Adipose tissue (tissue), 3 donors: ENCODE data around the gene CD79B. TPM values are rescaled to one million over a fixed set of nuclear protein-coding genes. Genes with fewer than 3 reads are reported as not detected.
"Not testable (repeated sequence)": the region's sequence is repeated elsewhere in the genome, so short reads cannot be mapped to it uniquely, and the experiment has no call there.

Source experiments
- H3K27ac ChIP-seq: one replicate; pipeline ENCODE4 v1.5.1; 2013; ENCODE audit warnings: low read depth, low read length
- WGBS, 3 donors: extraction: QIAGEN DNeasy Blood & Tissue Kit; methylation state at CpG; one replicate each; pipeline ENCODE4 v1.1.7; 2013; 5-methylcytosine and 5-hydroxymethylcytosine counted together
- polyA plus RNA-seq, 3 donors: library from polyadenylated mRNA; stranded (reverse); fragments of 200-250 nt; gene quantifications; one replicate each; pipeline ENCODE4 v1.2.3, GENCODE V29; 2013
- donor health status: healthy with polysubstance abuse.
- donor health status: Bipolar disorder and iron deficiency.
- donor health status: healthy.

CD79B gene
- polyA plus RNA-seq, 3 donors, result 2.7 to 6.3 (median 5.2) TPM

DNA sequence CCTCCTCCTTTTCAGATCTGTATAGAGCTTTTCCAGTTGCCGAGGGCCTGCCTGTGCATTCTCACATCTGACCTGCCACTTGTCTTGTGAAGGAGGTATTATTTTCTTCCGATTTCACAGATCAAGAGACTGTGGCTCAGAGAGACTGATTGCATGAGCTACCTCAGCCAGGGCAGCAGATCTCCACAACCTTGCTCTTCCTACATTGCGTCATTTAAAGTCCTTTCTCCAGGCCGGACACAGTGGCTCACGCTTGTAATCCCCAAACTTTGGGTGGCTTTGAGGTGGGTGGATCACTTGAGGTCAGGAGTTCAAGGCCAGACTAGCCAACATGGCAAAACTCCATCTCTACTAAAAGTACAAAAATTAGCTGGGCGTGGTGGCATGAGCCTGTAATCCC lies 12.1 kb downstream of the CD79B start:
- 80 to 85% (median 81%) methylated on average over 6 of the region's 6 CpGs for WGBS, 3 donors
- not testable (repeated sequence) for H3K27ac ChIP-seq

GRCh38 chr17:63919311-63919723 lies 12.8 kb downstream of the CD79B start:
- H3K27ac ChIP-seq, result no peak overlapping the region
- 37 to 41% (median 41%) methylated on average over 8 of the region's 8 CpGs for WGBS, 3 donors

DNA sequence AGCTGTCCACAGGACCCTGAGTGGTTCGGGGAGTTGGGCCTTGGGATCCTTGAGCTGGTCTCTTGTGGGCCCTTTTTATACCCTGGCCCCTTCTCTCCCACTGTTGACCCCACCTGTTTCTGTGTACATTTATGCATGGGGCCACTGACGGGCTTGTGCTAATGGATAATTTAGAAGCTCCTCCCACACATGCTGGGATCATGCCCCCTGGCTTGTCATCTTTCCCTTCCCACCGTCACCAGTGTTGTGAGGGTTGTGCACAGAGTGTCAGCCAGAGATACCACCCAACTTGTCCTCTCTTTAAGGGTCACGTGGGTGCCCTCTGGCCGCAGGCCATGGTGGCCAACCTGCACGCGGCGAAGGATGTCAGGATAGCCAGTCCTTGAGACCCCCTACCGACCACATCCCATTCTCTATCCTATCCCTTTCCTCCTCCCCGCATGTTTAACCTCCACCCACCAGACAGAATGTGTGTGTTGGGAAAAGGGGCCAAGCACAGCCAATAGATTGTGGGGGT lies 13.3 kb downstream of the CD79B start, which contains the start of gene GH1:
GH1 (minus strand) TSS at position 51 of the 517 bp plus-strand sequence. CDS start 63 bp downstream, outside the sequence.
- 45 to 55% (median 54%) methylated on average over 10 of the region's 10 CpGs for WGBS, 3 donors
- not testable (repeated sequence) for H3K27ac ChIP-seq

GRCh38 chr17:63918305-63918704 lies 13.8 kb downstream of the CD79B start:
- no peak overlapping the region for H3K27ac ChIP-seq
- WGBS, 3 donors, result 52 to 71% (median 71%) methylated on average over 10 of the region's 10 CpGs

DNA sequence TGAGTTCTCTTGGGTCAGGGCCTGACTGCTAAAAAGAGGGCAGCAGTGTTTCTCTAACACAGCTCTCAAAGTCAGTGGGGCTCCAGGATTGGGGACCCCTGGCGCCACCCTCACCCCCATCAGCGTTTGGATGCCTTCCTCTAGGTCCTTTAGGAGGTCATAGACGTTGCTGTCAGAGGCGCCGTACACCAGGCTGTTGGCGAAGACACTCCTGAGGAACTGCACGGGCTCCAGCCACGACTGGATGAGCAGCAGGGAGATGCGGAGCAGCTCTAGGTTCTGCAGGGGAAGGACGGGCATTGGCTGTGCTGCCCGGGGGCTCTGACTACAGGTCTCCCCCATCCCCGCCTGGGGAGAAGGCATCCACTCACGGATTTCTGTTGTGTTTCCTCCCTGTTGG lies 14.5 kb downstream of the CD79B start:
- 75 to 84% (median 79%) methylated on average over 13 of the region's 13 CpGs for WGBS, 3 donors
- no peak overlapping the region for H3K27ac ChIP-seq

GRCh38 chr17:63917206-63917605 lies 14.9 kb downstream of the CD79B start:
- H3K27ac ChIP-seq, result not testable (repeated sequence)
- WGBS, 3 donors, result 84 to 91% (median 90%) methylated on average over 11 of the region's 11 CpGs

DNA sequence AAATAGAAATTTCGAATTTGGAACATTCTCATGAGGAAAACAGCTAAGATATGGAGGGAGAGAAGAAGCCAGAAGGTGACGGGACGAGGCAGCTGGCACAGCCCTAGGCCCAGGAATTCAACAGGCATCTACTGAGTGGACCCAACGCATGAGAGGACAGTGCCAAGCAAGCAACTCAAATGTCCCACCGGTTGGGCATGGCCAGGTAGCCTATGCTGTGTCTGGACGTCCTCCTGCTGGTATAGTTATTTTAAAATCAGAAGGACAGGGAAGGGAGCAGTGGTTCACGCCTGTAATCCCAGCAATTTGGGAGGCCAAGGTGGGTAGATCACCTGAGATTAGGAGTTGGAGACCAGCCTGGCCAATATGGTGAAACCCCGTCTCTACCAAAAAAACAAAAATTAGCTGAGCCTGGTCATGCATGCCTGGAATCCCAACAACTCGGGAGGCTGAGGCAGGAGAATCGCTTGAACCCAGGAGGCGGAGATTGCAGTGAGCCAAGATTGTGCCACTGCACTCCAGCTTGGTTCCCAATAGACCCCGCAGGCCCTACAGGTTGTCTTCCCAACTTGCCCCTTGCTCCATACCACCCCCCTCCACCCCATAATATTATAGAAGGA lies 15.5 kb downstream of the CD79B start:
- 83 to 87% (median 84%) methylated on average over 12 of the region's 12 CpGs for WGBS, 3 donors

GRCh38 chr17:63915753-63916152 lies 16.4 kb downstream of the CD79B start:
- not testable (repeated sequence) for H3K27ac ChIP-seq
- WGBS, 3 donors, result 76 to 79% (median 77%) methylated on average over 10 of the region's 10 CpGs

More for the DNA sequence above, 15.5 kb downstream of the CD79B start:
- H3K27ac ChIP-seq, result no peak overlapping the region

GRCh38 chr17:63914471-63914870 lies 17.7 kb downstream of the CD79B start:
- H3K27ac ChIP-seq, result no peak overlapping the region
- 94 to 95% (median 95%) methylated on average over 7 of the region's 7 CpGs for WGBS, 3 donors

DNA sequence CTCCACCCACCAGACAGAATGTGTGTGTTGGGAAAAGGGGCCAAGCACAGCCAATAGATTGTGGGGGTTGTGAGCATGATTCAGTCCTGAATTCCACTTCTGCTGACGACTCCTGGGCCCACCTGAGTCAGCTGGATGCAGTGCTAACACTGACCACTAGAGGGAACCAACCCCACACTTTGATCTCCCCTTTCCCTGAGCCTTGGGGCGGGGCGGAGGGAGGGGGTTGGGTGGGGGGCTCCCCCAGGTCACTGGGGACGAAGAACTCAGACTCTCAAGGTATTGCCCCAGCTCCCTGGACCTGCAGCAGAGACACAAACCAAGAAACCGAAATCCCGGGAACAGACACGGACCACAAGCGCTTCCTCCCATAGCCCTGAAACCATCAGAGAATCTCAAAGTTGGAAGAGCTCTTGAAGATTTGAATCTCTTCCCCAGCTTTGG lies 20.5 kb downstream of the CD79B start:
- WGBS, 3 donors, result 38 to 48% (median 42%) methylated on average over 7 to 8 of the region's 8 CpGs
- no peak overlapping the region for H3K27ac ChIP-seq

DNA sequence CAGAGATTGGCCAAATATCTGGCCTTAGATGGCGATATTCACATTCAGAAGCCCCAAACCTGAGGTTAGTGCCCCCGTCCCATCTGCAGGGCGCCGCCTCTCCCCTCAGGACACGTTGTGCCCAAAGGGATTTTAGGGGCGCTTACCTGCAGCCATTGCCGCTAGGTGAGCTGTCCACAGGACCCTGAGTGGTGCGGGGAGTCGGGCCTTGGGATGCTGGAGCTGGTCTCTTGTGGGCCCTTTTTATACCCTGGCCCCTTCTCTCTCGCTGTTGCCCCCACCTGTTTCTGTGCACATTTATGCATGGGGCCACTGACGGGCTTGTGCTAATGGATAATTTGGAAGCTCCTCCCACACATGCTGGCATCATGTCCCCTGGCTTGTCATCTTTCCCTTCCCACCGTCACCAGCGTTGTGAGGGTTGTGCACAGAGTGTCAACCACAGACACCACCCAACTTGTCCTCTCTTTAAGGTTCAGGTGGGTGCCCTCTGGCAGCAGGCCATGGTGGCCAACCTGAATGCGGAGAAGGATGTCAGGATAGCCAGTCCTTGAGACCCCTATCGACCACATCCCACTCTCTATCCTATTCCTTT lies 21.0 kb downstream of the CD79B start, which contains the start of gene CSHL1:
CSHL1 (minus strand) TSS at position 218 of the 595 bp plus-strand sequence; CDS start at position 156, 62 bp downstream.
- H3K27ac ChIP-seq, result no peak within 1 kb of the TSS
- WGBS, 3 donors, result 69 to 71% (median 69%) methylated on average over 15 of the region's 15 CpGs

- H3K27ac ChIP-seq, result no peak overlapping the region
- 76 to 86% (median 79%) methylated on average over 14 of the region's 14 CpGs for WGBS, 3 donors
Measured at GRCh38 chr17:63910096-63910495, 22.0 kb downstream of the CD79B start.

- not testable (repeated sequence) for H3K27ac ChIP-seq
- WGBS, 3 donors, result 88 to 96% (median 88%) methylated on average over 8 to 10 of the region's 10 CpGs
Measured at GRCh38 chr17:63909586-63909985, 22.5 kb downstream of the CD79B start.

DNA sequence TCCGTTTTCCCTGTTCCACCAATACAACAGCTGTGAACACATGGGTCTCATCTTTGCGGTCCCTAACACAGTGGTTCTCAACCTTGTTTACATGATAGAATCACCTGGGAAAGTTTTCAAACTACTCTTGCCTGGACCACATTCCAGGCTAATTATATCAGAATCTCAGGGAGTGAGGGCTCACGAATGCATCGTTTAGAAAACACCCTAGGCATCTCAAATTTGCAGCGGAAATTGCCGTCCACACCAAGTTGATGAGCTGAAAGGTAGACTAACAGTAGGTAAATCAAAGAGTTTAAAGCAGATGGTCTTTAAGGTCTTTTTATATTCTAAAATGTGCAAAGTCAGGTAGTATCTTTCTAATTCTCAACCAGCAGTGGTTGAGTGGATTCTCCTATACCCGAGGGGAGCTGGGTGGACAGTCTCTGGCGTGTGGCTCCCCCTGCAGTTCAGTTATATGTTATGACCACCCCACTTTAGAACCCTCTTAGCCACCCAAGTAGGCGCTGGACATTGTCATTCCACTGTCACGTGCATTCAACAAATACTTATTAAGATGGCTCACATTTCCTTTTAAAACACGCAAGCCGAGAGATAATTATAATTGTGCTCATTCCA lies 24.9 kb downstream of the CD79B start:
- H3K27ac ChIP-seq, result not testable (repeated sequence)
- 49 to 68% (median 62%) methylated on average over 10 to 11 of the region's 12 CpGs for WGBS, 3 donors

DNA sequence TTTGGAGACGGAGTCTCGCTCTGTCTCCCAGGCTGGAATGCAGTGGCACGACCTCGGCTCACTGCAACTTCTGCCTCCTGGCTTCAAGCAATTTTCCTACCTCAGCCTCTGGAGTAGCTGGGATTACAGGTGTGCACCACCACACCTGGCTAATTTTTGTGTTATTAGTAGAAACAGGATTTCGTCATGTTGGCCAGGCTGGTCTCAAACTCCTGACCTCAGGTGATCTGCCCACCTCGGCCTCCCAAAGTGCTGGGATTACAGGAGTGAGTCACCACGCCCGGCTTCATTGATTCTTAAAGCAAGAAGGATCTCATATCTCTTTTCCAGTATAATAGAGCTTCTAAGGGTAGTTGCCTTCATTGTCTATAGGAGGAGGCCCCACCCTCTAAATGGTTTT lies 27.3 kb downstream of the CD79B start:
- 91 to 97% (median 93%) methylated on average over 8 of the region's 8 CpGs for WGBS, 3 donors
- not testable (repeated sequence) for H3K27ac ChIP-seq

GRCh38 chr17:63903787-63904201 lies 28.3 kb downstream of the CD79B start:
- 28 to 31% (median 31%) methylated on average over 5 of the region's 5 CpGs for WGBS, 3 donors
- H3K27ac ChIP-seq, result not testable (repeated sequence)

- H3K27ac ChIP-seq, result not testable (repeated sequence)
- WGBS, 3 donors, result 68 to 90% (median 88%) methylated on average over 2 of the region's 2 CpGs
Measured at GRCh38 chr17:63901971-63902370, 30.2 kb downstream of the CD79B start.

DNA sequence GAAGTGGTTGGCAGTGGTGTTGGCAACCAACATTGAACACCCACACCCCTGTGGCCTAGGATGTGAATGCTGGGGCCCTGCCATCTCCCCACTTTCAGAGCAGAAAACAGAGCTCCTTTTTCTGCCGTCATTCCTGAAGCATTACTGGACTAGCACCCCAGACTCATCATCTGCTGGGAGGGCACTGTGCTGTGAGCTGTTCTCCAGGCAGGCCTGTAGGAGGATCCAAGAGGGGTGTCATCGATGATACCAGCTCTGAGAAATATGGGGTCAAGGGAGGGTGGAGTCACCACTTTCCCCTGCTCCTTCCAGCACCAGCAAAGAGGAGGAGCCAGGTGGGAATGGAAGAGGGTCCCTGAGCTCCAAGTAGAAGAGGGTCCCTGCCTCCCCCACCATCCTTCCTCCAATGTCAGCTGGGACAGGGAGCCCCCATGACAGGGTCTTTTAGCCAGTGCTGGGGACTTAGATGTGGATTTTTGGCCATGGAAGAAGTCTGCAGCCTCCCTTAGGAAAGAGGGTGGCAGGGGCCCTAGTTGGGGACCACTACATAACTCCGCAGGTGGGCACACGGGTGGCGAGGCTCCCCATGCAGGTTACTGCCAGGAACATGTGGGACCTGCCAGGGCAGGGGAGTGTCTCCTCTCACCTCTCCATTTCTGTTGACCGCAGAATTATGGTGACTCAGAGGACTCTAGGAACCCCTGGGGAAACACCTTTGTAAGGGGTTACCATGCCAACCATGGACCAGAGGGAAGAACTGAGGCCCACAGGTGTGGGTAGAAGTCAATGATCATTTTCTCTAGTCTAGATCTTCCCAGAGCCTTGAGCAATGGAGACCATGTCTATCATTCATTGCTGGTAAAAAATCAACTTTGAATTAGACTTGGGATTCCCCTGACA lies 33.0 kb downstream of the CD79B start:
- H3K27ac ChIP-seq, result not testable (repeated sequence)
- WGBS, 3 donors, result 81 to 88% (median 85%) methylated on average over 6 of the region's 6 CpGs
